H9 (cell line): ENCODE data around the gene PEPD. TPM values are rescaled to one million over a fixed set of nuclear protein-coding genes. Genes with fewer than 3 reads are reported as not detected.

Experiments
- DNase-seq: peaks from one replicate; pipeline ENCODE4 v3.0.0-alpha.2; 2017
- H2AFZ ChIP-seq: one replicate; pipeline ENCODE4 v1.6.1; 2013; ENCODE audit warnings: mild to moderate bottlenecking, low read length, control low read depth, moderate library complexity
- H2AK5ac ChIP-seq: 2 replicates; pipeline ENCODE4 v1.6.1; 2013; ENCODE audit warnings: low read length, control low read depth, mixed read lengths; ENCODE audit not compliant: insufficient read length
- H2BK120ac ChIP-seq: one replicate; pipeline ENCODE4 v1.6.1; 2013; ENCODE audit warnings: low read depth, mild to moderate bottlenecking, low read length, control low read depth, inconsistent platforms; ENCODE audit not compliant: poor library complexity, severe bottlenecking
- H2BK12ac ChIP-seq: 2 replicates; pipeline ENCODE4 v1.6.1; 2013; ENCODE audit warnings: low read length, control low read depth, mixed read lengths, low read depth; ENCODE audit not compliant: insufficient read length
- H2BK15ac ChIP-seq: 2 replicates; pipeline ENCODE4 v1.6.1; 2013; ENCODE audit warnings: low read depth, low read length, control low read depth
- H2BK20ac ChIP-seq: one replicate; pipeline ENCODE4 v1.6.1; 2013; ENCODE audit warnings: low read depth, mild to moderate bottlenecking, low read length, control low read depth, inconsistent platforms; ENCODE audit not compliant: poor library complexity, severe bottlenecking
- H2BK5ac ChIP-seq: 2 replicates; pipeline ENCODE4 v1.6.1; 2013; ENCODE audit warnings: low read length, control low read depth, mixed read lengths; ENCODE audit not compliant: insufficient read length
- H3K14ac ChIP-seq: 2 replicates; pipeline ENCODE4 v1.6.1; 2013; ENCODE audit warnings: low read length, control low read depth; ENCODE audit not compliant: insufficient read depth
- H3K18ac ChIP-seq: 2 replicates; pipeline ENCODE4 v1.6.1; 2013; ENCODE audit warnings: low read depth, mild to moderate bottlenecking, mixed read lengths, low read length, control low read depth; ENCODE audit not compliant: insufficient read length
- H3K23ac ChIP-seq: 2 replicates; pipeline ENCODE4 v1.6.1; 2013; ENCODE audit warnings: low read length, control low read depth, mixed read lengths, low read depth; ENCODE audit not compliant: insufficient read length
- H3K23me2 ChIP-seq: 2 replicates; pipeline ENCODE4 v1.6.1; 2013; ENCODE audit warnings: low read depth, mild to moderate bottlenecking, mixed read lengths, low read length, control low read depth; ENCODE audit not compliant: insufficient read length, poor library complexity, severe bottlenecking
- H3K27ac ChIP-seq: 2 replicates; pipeline ENCODE4 v1.5.1; 2013; ENCODE audit warnings: low read length, control low read depth, mixed read lengths, low read depth; ENCODE audit not compliant: insufficient read length
- H3K27me3 ChIP-seq: 2 replicates; pipeline ENCODE4 v1.6.1; 2013; ENCODE audit warnings: low read length, control low read depth, inconsistent platforms; ENCODE audit not compliant: insufficient read depth
- H3K4ac ChIP-seq: 2 replicates; pipeline ENCODE4 v1.6.1; 2013; ENCODE audit warnings: low read depth, mild to moderate bottlenecking, control low read depth, inconsistent platforms, low read length, moderate library complexity
- H3K4me1 ChIP-seq: 2 replicates; pipeline ENCODE4 v1.6.1; 2013; ENCODE audit warnings: low read length, control low read depth, inconsistent platforms; ENCODE audit not compliant: insufficient read depth
- H3K4me2 ChIP-seq: 2 replicates; pipeline ENCODE4 v1.6.1; 2013; ENCODE audit warnings: low read length, control low read depth, mixed read lengths; ENCODE audit not compliant: insufficient read length, insufficient read depth
- H3K56ac ChIP-seq: 2 replicates; pipeline ENCODE4 v1.6.1; 2013; ENCODE audit warnings: low read depth, mild to moderate bottlenecking, mixed read lengths, low read length, control low read depth; ENCODE audit not compliant: insufficient read length
- H3K79me1 ChIP-seq: 2 replicates; pipeline ENCODE4 v1.6.1; 2013; ENCODE audit warnings: low read depth, mild to moderate bottlenecking, moderate library complexity, low read length, control low read depth, inconsistent platforms; ENCODE audit not compliant: insufficient read depth, poor library complexity, severe bottlenecking
- H3K79me2 ChIP-seq: 2 replicates; pipeline ENCODE4 v1.6.1; 2013; ENCODE audit warnings: low read length, control low read depth, inconsistent platforms; ENCODE audit not compliant: insufficient read depth
- H3K9ac ChIP-seq: 2 replicates; pipeline ENCODE4 v1.6.1; 2013; ENCODE audit warnings: low read length, control low read depth, mixed read lengths; ENCODE audit not compliant: insufficient read length; ENCODE audit errors: extremely low read depth
- H3K9me3 ChIP-seq: one replicate; pipeline ENCODE4 v1.6.1; 2013; ENCODE audit warnings: low read depth, low read length, inconsistent platforms; ENCODE audit not compliant: control insufficient read depth
- H3T11ph ChIP-seq: one replicate; pipeline ENCODE4 v1.6.1; 2013; ENCODE audit warnings: mild to moderate bottlenecking, low read length, control low read depth, inconsistent platforms
- H4K20me1 ChIP-seq: one replicate; pipeline ENCODE4 v1.6.1; 2013; ENCODE audit not compliant: control insufficient read depth, insufficient read length, insufficient read depth
- H4K5ac ChIP-seq: 2 replicates; pipeline ENCODE4 v1.6.1; 2013; ENCODE audit warnings: low read depth, mild to moderate bottlenecking, mixed read lengths, low read length, control low read depth; ENCODE audit not compliant: insufficient read length
- H4K8ac ChIP-seq: replicated peaks from 2 replicates; pipeline ENCODE4 v1.6.1; 2013; ENCODE audit warnings: low read length, control low read depth, mixed read lengths, low read depth; ENCODE audit not compliant: insufficient read length
- H4K91ac ChIP-seq: 2 replicates; pipeline ENCODE4 v1.6.1; 2013; ENCODE audit warnings: low read depth, mild to moderate bottlenecking, moderate library complexity, mixed read lengths, low read length, control low read depth; ENCODE audit not compliant: insufficient read length
- H3K27ac Mint-ChIP-seq, 3 experiments: 2 replicates in 2 of 3; 3 replicates in 1 of 3; pipeline ENCODE4 v1.8.0; 2020 to 2021; ENCODE audit warnings: mixed read lengths in 3 of 3, mild to moderate bottlenecking in 1 of 3, moderate library complexity in 1 of 3
- H3K27me3 Mint-ChIP-seq: 2 replicates; pipeline ENCODE4 v1.8.0; 2021; ENCODE audit warnings: low read depth, mild to moderate bottlenecking, moderate library complexity, mixed read lengths
- H3K36me3 Mint-ChIP-seq, 3 experiments: 2 replicates in 2 of 3; 3 replicates in 1 of 3; pipeline ENCODE4 v1.8.0; 2020 to 2021; ENCODE audit warnings: low read depth in 3 of 3, mixed read lengths in 3 of 3; ENCODE audit not compliant: insufficient read depth in 1 of 3
- H3K4me1 Mint-ChIP-seq, 2 experiments: 2 replicates each; pipeline ENCODE4 v1.8.0; 2020; ENCODE audit warnings: mixed read lengths in 2 of 2
- H3K4me3 Mint-ChIP-seq, 2 experiments: 2 replicates in 1 of 2; 3 replicates in 1 of 2; pipeline ENCODE4 v1.8.0; 2020 to 2021; ENCODE audit warnings: mild to moderate bottlenecking in 2 of 2, mixed read lengths in 2 of 2, moderate library complexity in 1 of 2
- H3K9me3 Mint-ChIP-seq, 2 experiments: 2 replicates in 1 of 2; 3 replicates in 1 of 2; pipeline ENCODE4 v1.8.0; 2020; ENCODE audit warnings: mild to moderate bottlenecking in 2 of 2, mixed read lengths in 2 of 2, moderate library complexity in 1 of 2
- CTCF ChIP-seq: fragments of 200-600 bp; sonication (generic); conservative IDR thresholded peaks from 3 replicates; pipeline ENCODE4 v1.8.0; 2021; ENCODE audit warnings: antibody characterized with exemption, mild to moderate bottlenecking
- WGBS: extraction: QIAGEN DNeasy Blood & Tissue Kit; methylation state at CpG from one replicate; pipeline ENCODE4 v1.1.7; 2013; ENCODE audit warnings: missing lambda C conversion rate, low lambda C conversion rate, mixed read lengths; ENCODE audit not compliant: insufficient read length; ENCODE audit errors: extremely low coverage; 5-methylcytosine and 5-hydroxymethylcytosine counted together
- total RNA-seq: library from RNA; stranded (reverse); gene quantifications from 2 replicates; pipeline ENCODE4 v1.2.1, GENCODE V29; 2021

Gene PEPD
- total RNA-seq, 1 experiment from 2014 or later = 52.8 TPM

GRCh38 chr19:33459222-33460090, 62.1 kb downstream of the PEPD start:
- no peaks in the 10 kb centered on the region for H3K79me1 ChIP-seq
- no peaks in the 10 kb centered on the region for H3K23me2 ChIP-seq
- H3K79me2 ChIP-seq = no peaks in the 10 kb centered on the region
- no peaks in the 10 kb centered on the region for H3K9me3 ChIP-seq
- H4K5ac ChIP-seq = no peak overlapping the region
- H4K91ac ChIP-seq = no peak overlapping the region
- no peak overlapping the region for H2BK5ac ChIP-seq
- Mint-ChIP-seq H3K36me3 (no peaks in the 10 kb centered on the region; a peak in 2 of 7 replicates), H3K27me3 (no peaks in the 10 kb centered on the region), H3K4me3 (no peak overlapping the region), H3K4me1 (no peaks in the 10 kb centered on the region), H3K9me3 (no peaks in the 10 kb centered on the region), H3K27ac (peak overlapping the region in 2 of 3 experiments; percentile 17 to 40; a peak in 3 of 7 replicates)
- no peak overlapping the region for H3K4ac ChIP-seq
- peaks cover 2% of the 10 kb centered on the region for H4K20me1 ChIP-seq
- H2BK20ac ChIP-seq = no peak overlapping the region
- no peak overlapping the region for H2BK120ac ChIP-seq
- no peak overlapping the region for H3K23ac ChIP-seq
- H3K18ac ChIP-seq = no peak overlapping the region
- no peak overlapping the region for H3K4me2 ChIP-seq
- TF ChIP-seq CTCF = no peak
- no peaks in the 10 kb centered on the region for H3K4me1 ChIP-seq
- no peak overlapping the region for H3K9ac ChIP-seq
- H2BK12ac ChIP-seq = no peak overlapping the region
- no peaks in the 10 kb centered on the region for H3K27me3 ChIP-seq
- H3K56ac ChIP-seq = no peak overlapping the region
- peak; percentile 9 for DNase-seq
- H3K27ac ChIP-seq = no peak overlapping the region
- H4K8ac ChIP-seq = no peak overlapping the region
- no peak overlapping the region for H3K14ac ChIP-seq
- H2AFZ ChIP-seq = no peak overlapping the region
- no peak overlapping the region for H2AK5ac ChIP-seq
- no peak overlapping the region for H3T11ph ChIP-seq
- no CpG with 5 or more reads among the region's 23 CpGs for WGBS
- H2BK15ac ChIP-seq = no peak overlapping the region
